ENCODE measurements around the gene NME9. TPM values are rescaled to one million over a fixed set of nuclear protein-coding genes. Genes with fewer than 3 reads are reported as not detected.

NME9 gene
- total and polyA plus RNA-seq, 2 donors (not counting 3 experiments of a cell fraction or from before 2014, with no cell fraction given): 0.08 TPM; not detected in 1

- Histone ChIP-seq H3K9ac (replicated peaks; ENCODE audit: extremely low read depth, insufficient read depth, low read length) (no peak overlapping the region), H4K20me1 (replicated peaks; ENCODE audit: control insufficient read depth, extremely low read depth, insufficient read depth, low read length) (no peaks in the 10 kb centered on the region), H3K4me1 (ENCODE audit: control insufficient read depth, extremely low read depth, insufficient read depth, low read length) (no peaks in the 10 kb centered on the region), H3K79me2 (ENCODE audit: control insufficient read depth, insufficient read depth, low read length) (no peaks in the 10 kb centered on the region), H3K27me3 (ENCODE audit: control insufficient read depth in 2 of 2, insufficient read depth in 2 of 2, low read length in 2 of 2) (no peaks in the 10 kb centered on the region), H3K4me2 (ENCODE audit: insufficient read depth, low read length) (no peak overlapping the region), H3K4me3 (replicated peaks in 1 of 3; ENCODE audit: insufficient read depth in 1 of 3, low read depth in 1 of 3, low read length in 3 of 3) (no peak overlapping the region), H3K27ac (ENCODE audit: insufficient read depth, low read depth, low read length) (no peak overlapping the region), H2AFZ (ENCODE audit: low read depth, low read length) (no peak overlapping the region), H3K9me1 (replicated peaks; ENCODE audit: control insufficient read depth, extremely low read depth, insufficient read depth, low read length) (no peaks in the 10 kb centered on the region), H3K36me3 (ENCODE audit: control insufficient read depth in 2 of 2, extremely low read depth in 1 of 2, insufficient read depth in 2 of 2, low read length in 2 of 2) (peaks cover 0 to 1% of the 10 kb centered on the region in 2 experiments), H3K9me3 (replicated peaks; ENCODE audit: control insufficient read depth, insufficient read depth, low read length) (no peaks in the 10 kb centered on the region)
- FAIRE-seq (no peak), DNase-seq (ENCODE audit: low read depth, low spot score) (no peak)
- no TSS peak for BruUV-seq (replicated peaks)
- CTCF ChIA-PET: no interaction called here
- intact Hi-C loops (cut with micrococcal nuclease): no loop called here
- dilution Hi-C loops (cut with MboI; ENCODE audit: extremely low pct_ligation_motif_present, low sequenced_read_pairs): no loop called here
- POLR2A ChIA-PET: no interaction called here
- TF ChIP-seq POLR2AphosphoS5 (IDR thresholded peaks at IDR 0.05; ENCODE audit: insufficient read depth, low read depth, low read length) (no peak), MAX (IDR thresholded peaks at IDR 0.05; ENCODE audit: insufficient read depth, insufficient read length) (no peak), FOS (IDR thresholded peaks at IDR 0.05; ENCODE audit: borderline replicate concordance, insufficient read depth, low read length) (no peak), CTCF (IDR thresholded peaks at IDR 0.05; ENCODE audit: extremely low read depth in 1 of 2, insufficient read depth in 1 of 2, low read depth in 1 of 2, low read length in 2 of 2) (no peak), GATA2 (IDR thresholded peaks at IDR 0.05; ENCODE audit: insufficient read depth, insufficient read length, low read depth, low read length) (no peak), POLR2A (IDR thresholded peaks at IDR 0.05; ENCODE audit: low read depth, low read length) (no peak), MYC (IDR thresholded peaks at IDR 0.05; ENCODE audit: low read depth, low read length) (no peak), EZH2 (IDR thresholded peaks at IDR 0.05; ENCODE audit: borderline replicate concordance, low read depth, low read length, severe bottlenecking) (no peak), JUN (IDR thresholded peaks at IDR 0.05; ENCODE audit: borderline replicate concordance, insufficient read depth, insufficient read length, low read depth) (no peak)
Measured at GRCh38 chr3:138257986-138258385, 71.7 kb downstream of the NME9 start.

Measured in endothelial cell of umbilical vein (primary cell).